KMS-11 (cell line): ENCODE results near the gene MBTD1.
"Not testable (repeated sequence)": the region's sequence is repeated elsewhere in the genome, so short reads cannot be mapped to it uniquely, and the experiment has no call there.

Experiments used
- H2AFZ ChIP-seq: fragments of 200-600 bp; sonication (generic); 2 replicates; pipeline ENCODE4 v1.6.1; 2016; ENCODE audit warnings: antibody characterized with exemption, mixed run types, low read depth
- H3K27ac ChIP-seq: fragments of 200-600 bp; sonication (generic); 2 replicates; pipeline ENCODE4 v1.6.1; 2016; ENCODE audit warnings: mild to moderate bottlenecking, mixed run types
- H3K27me3 ChIP-seq: fragments of 200-600 bp; sonication (generic); 2 replicates; pipeline ENCODE4 v1.6.1; 2017; ENCODE audit warnings: mild to moderate bottlenecking, low read depth, mixed run types, moderate library complexity; ENCODE audit not compliant: insufficient read depth
- H3K36me3 ChIP-seq: fragments of 200-600 bp; sonication (generic); 2 replicates; pipeline ENCODE4 v1.6.1; 2017; ENCODE audit warnings: mild to moderate bottlenecking, mixed run types; ENCODE audit not compliant: insufficient read depth
- H3K4me1 ChIP-seq: fragments of 200-600 bp; sonication (generic); 2 replicates; pipeline ENCODE4 v1.6.1; 2016; ENCODE audit warnings: mild to moderate bottlenecking, low read depth, mixed run types; ENCODE audit not compliant: poor library complexity, severe bottlenecking
- H3K4me2 ChIP-seq: fragments of 200-600 bp; sonication (generic); 2 replicates; pipeline ENCODE4 v1.7.0; 2016; ENCODE audit warnings: mild to moderate bottlenecking, mixed run types
- H3K4me3 ChIP-seq: fragments of 200-600 bp; sonication (generic); IDR thresholded peaks from 2 replicates; pipeline ENCODE4 v1.6.1; 2017; ENCODE audit warnings: low read depth, low read length, mixed read lengths; ENCODE audit not compliant: insufficient read depth
- H3K79me2 ChIP-seq: fragments of 200-600 bp; sonication (generic); 2 replicates; pipeline ENCODE4 v1.6.1; 2016; ENCODE audit warnings: low read depth, mixed run types; ENCODE audit not compliant: insufficient read depth
- H3K9ac ChIP-seq: fragments of 200-600 bp; sonication (generic); 2 replicates; pipeline ENCODE4 v1.6.1; 2016; ENCODE audit warnings: mild to moderate bottlenecking, mixed run types
- H4K20me1 ChIP-seq: fragments of 200-600 bp; sonication (generic); 2 replicates; pipeline ENCODE4 v1.6.1; 2016; ENCODE audit warnings: mild to moderate bottlenecking, mixed run types; ENCODE audit not compliant: insufficient read depth
- TF ChIP-seq, protein P1 (sequence below): fragments of 200-600 bp; sonication (generic); conservative IDR thresholded peaks from 2 replicates; pipeline ENCODE4 v1.6.1; 2017; ENCODE audit warnings: low read depth, mild to moderate bottlenecking, antibody characterized with exemption, low read length, moderate library complexity, mixed read lengths

MBTD1 gene

DNA sequence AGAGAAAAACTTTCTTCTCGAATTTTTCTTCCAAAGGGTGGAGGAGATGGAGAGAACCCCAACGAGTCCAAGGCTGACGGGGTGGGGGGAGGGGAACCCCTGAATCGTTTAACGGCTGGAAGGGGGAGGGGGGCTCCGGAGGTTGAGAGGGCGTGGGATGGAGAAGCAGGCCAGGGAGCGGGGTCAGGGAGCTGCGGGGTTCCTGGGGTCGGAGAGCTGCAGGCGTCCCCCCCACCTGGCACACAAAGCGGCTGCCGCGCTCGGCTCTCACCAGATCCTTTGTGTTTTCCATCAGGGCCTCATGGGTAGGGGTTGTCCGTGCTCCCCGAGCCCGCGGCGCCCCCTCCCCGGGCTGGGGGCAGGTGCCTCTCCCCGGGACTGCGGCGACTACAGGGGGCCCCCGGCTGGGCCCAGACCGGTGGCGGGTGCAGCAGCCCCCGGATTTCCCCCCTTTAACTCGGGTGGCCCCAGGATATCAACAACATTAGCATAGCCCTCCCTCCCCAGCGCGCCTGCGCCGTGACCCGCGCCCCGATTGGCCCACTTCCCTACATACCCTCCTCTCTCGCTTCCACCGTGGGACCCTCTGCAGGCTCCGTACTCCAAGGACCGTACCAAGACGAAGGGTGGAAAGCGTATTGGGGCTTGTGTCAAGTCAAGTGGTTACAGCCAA is at the start of gene MBTD1:
MBTD1 (minus strand) TSS at position 486 of the 673 bp plus-strand sequence. CDS start 34,888 bp downstream, outside the sequence.
- Histone ChIP-seq H3K36me3 (no peaks in the 10 kb centered on the region; the same call in 1 of the 2 replicates), H3K4me1 (peaks cover 58% of the 10 kb centered on the region), H4K20me1 (peaks cover 6% of the 10 kb centered on the region), H3K4me2 (peak within 1 kb of the TSS; percentile 75), H3K79me2 (peaks cover 90% of the 10 kb centered on the region), H3K27me3 (no peaks in the 10 kb centered on the region), H2AFZ (peak within 1 kb of the TSS; percentile 82), H3K27ac (peak within 1 kb of the TSS; percentile 84), H3K4me3 (peak within 1 kb of the TSS; percentile 57), H3K9ac (peak within 1 kb of the TSS; percentile 95)
- TF ChIP-seq, protein P1, sequence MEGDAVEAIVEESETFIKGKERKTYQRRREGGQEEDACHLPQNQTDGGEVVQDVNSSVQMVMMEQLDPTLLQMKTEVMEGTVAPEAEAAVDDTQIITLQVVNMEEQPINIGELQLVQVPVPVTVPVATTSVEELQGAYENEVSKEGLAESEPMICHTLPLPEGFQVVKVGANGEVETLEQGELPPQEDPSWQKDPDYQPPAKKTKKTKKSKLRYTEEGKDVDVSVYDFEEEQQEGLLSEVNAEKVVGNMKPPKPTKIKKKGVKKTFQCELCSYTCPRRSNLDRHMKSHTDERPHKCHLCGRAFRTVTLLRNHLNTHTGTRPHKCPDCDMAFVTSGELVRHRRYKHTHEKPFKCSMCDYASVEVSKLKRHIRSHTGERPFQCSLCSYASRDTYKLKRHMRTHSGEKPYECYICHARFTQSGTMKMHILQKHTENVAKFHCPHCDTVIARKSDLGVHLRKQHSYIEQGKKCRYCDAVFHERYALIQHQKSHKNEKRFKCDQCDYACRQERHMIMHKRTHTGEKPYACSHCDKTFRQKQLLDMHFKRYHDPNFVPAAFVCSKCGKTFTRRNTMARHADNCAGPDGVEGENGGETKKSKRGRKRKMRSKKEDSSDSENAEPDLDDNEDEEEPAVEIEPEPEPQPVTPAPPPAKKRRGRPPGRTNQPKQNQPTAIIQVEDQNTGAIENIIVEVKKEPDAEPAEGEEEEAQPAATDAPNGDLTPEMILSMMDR: no peak

DNA sequence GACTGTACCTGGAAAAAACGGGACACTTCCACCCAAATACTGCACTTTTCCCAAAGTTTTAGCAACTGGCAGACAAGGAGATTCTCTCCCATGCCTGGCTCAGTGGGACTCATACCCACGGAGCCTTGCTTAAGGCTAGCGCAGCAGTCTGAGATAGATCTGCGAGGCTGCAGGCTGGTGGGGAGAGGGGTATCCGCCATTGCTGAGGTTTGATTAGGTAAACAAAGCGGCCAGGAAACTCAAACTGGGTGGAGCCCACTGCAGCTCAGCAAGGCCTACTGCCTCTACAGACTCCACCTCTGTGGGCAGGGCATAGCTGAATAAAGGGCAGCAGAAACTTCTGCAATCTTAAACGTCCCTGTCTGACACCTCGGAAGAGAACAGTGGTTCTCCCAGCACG is 45.3 kb upstream of the MBTD1 start:
- Histone ChIP-seq H3K9ac (no peak overlapping the region), H3K27me3 (no peaks in the 10 kb centered on the region), H2AFZ (no peak overlapping the region), H3K27ac (no peak overlapping the region), H3K36me3 (no peaks in the 10 kb centered on the region), H3K4me1 (no peaks in the 10 kb centered on the region), H3K4me3 (no peak overlapping the region), H3K4me2 (no peak overlapping the region), H4K20me1 (no peaks in the 10 kb centered on the region), H3K79me2 (no peaks in the 10 kb centered on the region)
- TF ChIP-seq, protein P1: no peak

DNA sequence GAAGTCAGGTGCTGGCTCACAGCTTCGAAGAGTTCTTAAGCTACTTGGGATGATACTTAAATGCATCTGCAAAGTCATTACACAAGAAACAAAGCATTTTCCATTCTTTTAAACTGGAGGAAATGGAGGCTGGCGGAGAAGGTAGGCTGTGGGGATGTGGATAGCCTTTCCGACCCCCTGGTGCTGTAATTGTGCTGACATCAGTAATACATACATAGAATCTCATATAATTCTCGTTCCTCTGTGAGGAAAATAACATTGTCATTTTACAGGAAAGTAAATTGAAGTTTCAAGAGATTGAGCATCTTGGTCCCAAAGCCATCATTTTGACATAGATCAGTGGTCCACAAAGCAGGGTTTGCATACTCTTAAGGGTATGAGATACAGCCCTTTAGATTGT is 40.0 kb upstream of the MBTD1 start:
- Histone ChIP-seq H3K36me3 (no peaks in the 10 kb centered on the region), H3K27ac (no peak overlapping the region), H3K79me2 (no peaks in the 10 kb centered on the region), H2AFZ (no peak overlapping the region), H3K27me3 (no peaks in the 10 kb centered on the region), H3K4me2 (no peak overlapping the region), H4K20me1 (no peaks in the 10 kb centered on the region), H3K4me1 (no peaks in the 10 kb centered on the region), H3K4me3 (no peak overlapping the region), H3K9ac (no peak overlapping the region)
- TF ChIP-seq, protein P1: no peak

DNA sequence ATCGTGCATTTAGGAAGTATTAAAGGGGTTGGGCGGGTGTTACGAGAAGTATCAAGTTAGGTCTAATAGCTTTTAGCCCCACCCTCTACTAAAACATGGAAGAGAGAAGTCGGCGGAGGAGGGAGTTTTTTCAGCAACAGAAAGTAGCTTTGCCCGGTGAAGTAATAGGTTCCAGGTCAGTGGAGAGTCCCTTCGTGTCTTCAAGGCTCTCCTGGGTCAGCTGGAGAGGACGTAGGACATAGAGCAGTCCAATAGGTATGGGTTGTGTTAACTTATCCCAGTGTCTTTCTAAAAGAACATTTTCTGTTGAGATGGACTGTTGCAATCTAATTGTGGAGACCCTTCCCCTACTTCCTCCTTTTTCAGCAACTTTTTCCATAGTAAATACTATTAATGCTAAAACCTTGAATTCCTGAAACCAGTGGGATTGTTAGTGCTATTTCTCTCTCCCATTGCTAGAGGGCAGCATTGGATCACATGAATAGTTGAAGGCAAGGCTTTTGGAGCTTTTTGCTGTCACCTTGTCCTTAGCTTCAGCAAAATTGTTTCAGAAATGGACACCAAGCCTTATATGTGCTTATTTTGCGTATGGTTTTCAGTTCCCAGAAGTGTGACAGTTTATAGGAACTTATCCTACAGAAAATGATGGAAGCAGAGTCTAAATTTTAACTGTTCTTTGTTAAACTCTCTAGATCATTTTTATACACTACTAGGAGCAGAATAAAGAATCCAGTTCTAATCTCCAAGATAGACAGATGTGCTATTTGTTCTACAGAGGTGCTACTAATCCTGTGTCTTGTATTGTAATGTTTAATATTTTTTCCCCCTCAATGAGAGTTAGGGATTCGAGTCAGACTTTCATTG is 38.9 kb upstream of the MBTD1 start:
- no peaks in the 10 kb centered on the region for H3K27me3 ChIP-seq
- H3K4me3 ChIP-seq: no peak overlapping the region
- no peak overlapping the region for H2AFZ ChIP-seq
- no peaks in the 10 kb centered on the region for H4K20me1 ChIP-seq
- H3K4me2 ChIP-seq: no peak overlapping the region
- H3K9ac ChIP-seq: no peak overlapping the region
- no peak overlapping the region for H3K27ac ChIP-seq
- TF ChIP-seq, protein P1: peak; percentile 80
- H3K4me1 ChIP-seq: no peaks in the 10 kb centered on the region
- no peaks in the 10 kb centered on the region for H3K79me2 ChIP-seq
- H3K36me3 ChIP-seq: no peaks in the 10 kb centered on the region

DNA sequence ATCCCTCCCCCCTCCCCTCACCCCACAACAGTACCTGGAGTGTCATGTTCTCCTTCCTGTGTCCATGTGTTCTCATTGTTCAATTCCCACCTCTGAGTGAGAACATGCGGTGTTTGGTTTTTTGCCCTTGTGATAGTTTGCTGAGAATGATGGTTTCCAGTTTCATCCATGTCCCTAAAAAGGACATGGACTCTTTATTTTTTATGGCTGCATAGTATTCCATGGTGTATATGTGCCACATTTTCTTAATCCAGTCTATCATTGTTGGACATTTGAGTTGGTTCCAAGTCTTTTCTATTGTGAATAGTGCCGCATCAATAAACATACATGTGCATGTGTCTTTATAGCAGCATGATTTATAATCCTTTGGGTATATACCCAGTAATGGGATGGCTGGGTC is 34.5 kb upstream of the MBTD1 start:
- not testable (repeated sequence) for H3K27me3 ChIP-seq, H3K4me1 ChIP-seq, H3K4me2 ChIP-seq, H3K4me3 ChIP-seq, H3K79me2 ChIP-seq, H3K36me3 ChIP-seq, H2AFZ ChIP-seq, H4K20me1 ChIP-seq, H3K9ac ChIP-seq, H3K27ac ChIP-seq
